Endothelial cell of umbilical vein (primary cell): ENCODE results near the gene PLPP1. TPM values are rescaled to one million over a fixed set of nuclear protein-coding genes. Genes with fewer than 3 reads are reported as not detected.
A peak's percentile ranks its signal among the peaks of the same experiment; 100 is the strongest.

Experiments used
- BruUV-seq: library from RNA; stranded (reverse); fragments of 400-500 nt; replicated peaks from 2 replicates; lab custom pipeline; 2021; lab: Mats Ljungman, UMichigan
- CTCF ChIA-PET: fragments of 300-600, 350-600 bp; sonication (Branson Sonifier 250); formaldehyde crosslinking; loops from one replicate; lab custom pipeline; 2021; ENCODE audit warnings: antibody characterized with exemption, inconsistent platforms; lab: Charles Lee
- POLR2A ChIA-PET: fragments of 300-600, 350-600 bp; sonication (Branson Sonifier 250); formaldehyde crosslinking; loops from one replicate; lab custom pipeline; 2021; ENCODE audit warnings: antibody characterized with exemption, inconsistent platforms; lab: Charles Lee
- DNase-seq: peaks from one replicate; pipeline ENCODE4 v3.0.0-alpha.2; 2011; ENCODE audit warnings: low read depth, low spot score
- FAIRE-seq: peaks from 2 replicates; lab custom pipeline; 2011; peaks lifted over from hg19 to GRCh38; lab: Jason Lieb, UNC
- H2AFZ ChIP-seq: 2 replicates; pipeline ENCODE4 v1.6.0; 2012; ENCODE audit warnings: low read depth, low read length, control low read depth, inconsistent platforms
- H3K27ac ChIP-seq: 2 replicates; pipeline ENCODE4 v1.5.1; 2011; ENCODE audit warnings: low read depth, mild to moderate bottlenecking, control low read depth, low read length, moderate library complexity; ENCODE audit not compliant: insufficient read depth
- H3K27me3 ChIP-seq, 2 experiments: 2 replicates each; pipeline versions ENCODE4 v1.6.0 to v1.6.1; 2011; ENCODE audit warnings: low read length in 2 of 2, mixed read lengths in 1 of 2; ENCODE audit not compliant: control insufficient read depth in 2 of 2, insufficient read depth in 2 of 2
- H3K36me3 ChIP-seq, 2 experiments: 2 replicates in 1 of 2; 3 replicates in 1 of 2; pipeline ENCODE4 v1.5.1; 2011; ENCODE audit warnings: low read length in 2 of 2, mild to moderate bottlenecking in 1 of 2, moderate library complexity in 1 of 2; ENCODE audit not compliant: control insufficient read depth in 2 of 2, insufficient read depth in 2 of 2; ENCODE audit errors: extremely low read depth in 1 of 2
- H3K4me1 ChIP-seq: 3 replicates; pipeline ENCODE4 v1.5.1; 2011; ENCODE audit warnings: mild to moderate bottlenecking, low read length; ENCODE audit not compliant: control insufficient read depth, insufficient read depth; ENCODE audit errors: extremely low read depth
- H3K4me2 ChIP-seq: 2 replicates; pipeline ENCODE4 v1.6.1; 2011; ENCODE audit warnings: low read length, control low read depth, mixed read lengths; ENCODE audit not compliant: insufficient read depth
- H3K4me3 ChIP-seq, 3 experiments: fragments of 200-600 bp in 1 of 3; sonication (generic), shearing (Covaris generic) in 1 of 3; replicated peaks in 1 of 3; 2 replicates each; pipeline ENCODE4 v1.5.1; 2011 to 2016; ENCODE audit warnings: control low read depth in 3 of 3, low read length in 3 of 3, mild to moderate bottlenecking in 2 of 3, inconsistent platforms in 1 of 3, low read depth in 1 of 3, moderate library complexity in 1 of 3; ENCODE audit not compliant: insufficient read depth in 1 of 3
- H3K79me2 ChIP-seq: 2 replicates; pipeline ENCODE4 v1.6.0; 2012; ENCODE audit warnings: low read length, inconsistent platforms; ENCODE audit not compliant: control insufficient read depth, insufficient read depth
- H3K9ac ChIP-seq: replicated peaks from 2 replicates; pipeline ENCODE3; 2011; ENCODE audit warnings: low read length, control low read depth; ENCODE audit not compliant: insufficient read depth; ENCODE audit errors: extremely low read depth
- H3K9me1 ChIP-seq: replicated peaks from 3 replicates; pipeline ENCODE4 v1.6.0; 2011; ENCODE audit warnings: mild to moderate bottlenecking, low read length; ENCODE audit not compliant: control insufficient read depth, insufficient read depth; ENCODE audit errors: extremely low read depth
- H3K9me3 ChIP-seq: replicated peaks from 2 replicates; pipeline ENCODE4 v1.5.1; 2012; ENCODE audit warnings: low read length, inconsistent platforms; ENCODE audit not compliant: control insufficient read depth, insufficient read depth
- H4K20me1 ChIP-seq: replicated peaks from 2 replicates; pipeline ENCODE3; 2011; ENCODE audit warnings: mild to moderate bottlenecking, low read length; ENCODE audit not compliant: control insufficient read depth, insufficient read depth; ENCODE audit errors: extremely low read depth
- CTCF ChIP-seq, 2 donors: IDR thresholded peaks; 1 replicate in 1 of 2; 2 replicates in 1 of 2; pipeline ENCODE4 v1.5.1; 2011; ENCODE audit warnings: low read length in 2 of 2, mild to moderate bottlenecking in 2 of 2, moderate library complexity in 2 of 2, control low read depth in 1 of 2, inconsistent platforms in 1 of 2, low read depth in 1 of 2; ENCODE audit not compliant: insufficient read depth in 1 of 2; ENCODE audit errors: extremely low read depth in 1 of 2
- EZH2 ChIP-seq: IDR thresholded peaks from 2 replicates; pipeline ENCODE4 v1.6.1; 2012; ENCODE audit warnings: borderline replicate concordance, low read depth, mild to moderate bottlenecking, moderate library complexity, low read length, inconsistent platforms; ENCODE audit not compliant: severe bottlenecking
- FOS ChIP-seq: IDR thresholded peaks from 2 replicates; pipeline ENCODE4 v1.6.1; 2011; ENCODE audit warnings: mild to moderate bottlenecking, low read length, moderate library complexity, borderline replicate concordance; ENCODE audit not compliant: insufficient read depth
- GATA2 ChIP-seq: IDR thresholded peaks from 2 replicates; pipeline ENCODE4 v1.7.0; 2011; ENCODE audit warnings: low read depth, mild to moderate bottlenecking, moderate library complexity, mixed read lengths, low read length; ENCODE audit not compliant: insufficient read length, insufficient read depth
- JUN ChIP-seq: IDR thresholded peaks from 2 replicates; pipeline ENCODE4 v1.6.1; 2011; ENCODE audit warnings: borderline replicate concordance, low read depth; ENCODE audit not compliant: insufficient read length, insufficient read depth
- MAX ChIP-seq: IDR thresholded peaks from 2 replicates; pipeline ENCODE4 v1.6.1; 2011; ENCODE audit not compliant: insufficient read depth, insufficient read length
- MYC ChIP-seq: IDR thresholded peaks from one replicate; pipeline ENCODE4 v1.6.1; 2011; ENCODE audit warnings: mild to moderate bottlenecking, low read depth, low read length
- POLR2A ChIP-seq: IDR thresholded peaks from 2 replicates; pipeline ENCODE4 v1.6.1; 2012; ENCODE audit warnings: low read depth, mild to moderate bottlenecking, control low read depth, low read length
- POLR2AphosphoS5 ChIP-seq: IDR thresholded peaks from 2 replicates; pipeline ENCODE4 v1.6.1; 2012; ENCODE audit warnings: low read depth, mild to moderate bottlenecking, control low read depth, low read length, moderate library complexity; ENCODE audit not compliant: insufficient read depth
- dilution Hi-C: fragments of 300-500 bp; cut with MboI; formaldehyde crosslinking; loops from one replicate; pipeline ENCODE4 v1.15.0; 2019; ENCODE audit warnings: low sequenced_read_pairs; ENCODE audit not compliant: extremely low pct_ligation_motif_present
- intact Hi-C: fragments of 100-400 bp; cut with micrococcal nuclease; formaldehyde crosslinking; loops from one replicate; pipeline ENCODE4 v1.10.0; 2022
- polyA plus RNA-seq, 4 experiments: library from polyadenylated mRNA; depleted of rRNA in 3 of 4; stranded (reverse) in 3 of 4; unstranded in 1 of 4; fragments of >200 nt; gene quantifications; 2 replicates each; pipeline versions ENCODE4 v1.2.1 to v1.2.3, GENCODE V29; 2011 to 2012; ENCODE audit warnings: missing spikeins in 1 of 4
- total RNA-seq: library from RNA; stranded (reverse); gene quantifications from 2 replicates; pipeline ENCODE4 v1.2.3, GENCODE V29; 2021

PLPP1 gene
- total and polyA plus RNA-seq, 2 donors (not counting 3 experiments of a cell fraction or from before 2014, with no cell fraction given) = 14.3 to 25.9 TPM

- H3K4me3 ChIP-seq = no peak overlapping the region
- ChIA-PET CTCF (no interaction called here), POLR2A (no interaction called here)
- no peak overlapping the region for H2AFZ ChIP-seq
- dilution Hi-C loops = no loop called here
- H3K9me1 ChIP-seq = no peaks in the 10 kb centered on the region
- no peaks in the 10 kb centered on the region for H3K27me3 ChIP-seq
- peaks cover 17% of the 10 kb centered on the region for H3K4me1 ChIP-seq
- no peaks in the 10 kb centered on the region for H4K20me1 ChIP-seq
- TF ChIP-seq POLR2A (no peak), MYC (no peak), POLR2AphosphoS5 (no peak), JUN (no peak), CTCF (IDR thresholded peaks at IDR 0.05; ENCODE audit: extremely low read depth in 1 of 2, insufficient read depth in 1 of 2, low read depth in 1 of 2, low read length in 2 of 2) (no peak), MAX (no peak), GATA2 (no peak), EZH2 (no peak), FOS (no peak)
- peak overlapping the region; percentile 18 for H3K4me2 ChIP-seq
- DNase-seq (no peak), FAIRE-seq (no peak)
- no peaks in the 10 kb centered on the region for H3K9me3 ChIP-seq
- no peaks in the 10 kb centered on the region for H3K79me2 ChIP-seq
- H3K36me3 ChIP-seq = peaks cover 0 to 3% of the 10 kb centered on the region in 2 experiments
- peak overlapping the region; percentile 60 for H3K27ac ChIP-seq
- H3K9ac ChIP-seq = no peak overlapping the region
- intact Hi-C loops = no loop called here
- BruUV-seq = no TSS peak
Measured at GRCh38 chr5:55437859-55438206, 96.9 kb downstream of the PLPP1 start.
